Measurements from ENCODE around the gene CCL19.

GRCh38 chr9:34689116-34689470 lies 2.0 kb downstream of the CCL19 start:
- TF ChIP-seq ZNF70 (CRISPR knock-in tag; IDR thresholded peaks at IDR 0.05) (no peak), POU6F1 (CRISPR knock-in tag; IDR thresholded peaks at IDR 0.05; ENCODE audit: borderline replicate concordance, low read depth) (no peak), CREB5 (CRISPR knock-in tag; IDR thresholded peaks at IDR 0.05; ENCODE audit: low read depth) (no peak), ZNF8 (CRISPR knock-in tag; IDR thresholded peaks at IDR 0.05) (no peak), TOX (CRISPR knock-in tag; IDR thresholded peaks at IDR 0.05; ENCODE audit: borderline replicate concordance) (no peak), ZFP3 (CRISPR knock-in tag; IDR thresholded peaks at IDR 0.05) (no peak), ZFP30 (CRISPR knock-in tag; IDR thresholded peaks at IDR 0.05) (no peak)

Measured in SK-N-SH treated with all-trans-retinoic acid at 6 μM for 48 hours (cell line).